ENCODE results near the gene SLC8A2. TPM values are rescaled to one million over a fixed set of nuclear protein-coding genes. Genes with fewer than 3 reads are reported as not detected.

Gene SLC8A2
- total and polyA plus RNA-seq, 2 of the 4 experiments (the other 2 are of a cell fraction): 0.05 TPM; not detected in 1

GRCh38 chr19:47450478-47450877, 21.2 kb downstream of the SLC8A2 start:
- Histone ChIP-seq H3K56ac (ENCODE audit: extremely low read depth, insufficient read depth, low read length) (no peak overlapping the region), H4K8ac (ENCODE audit: low read depth in 2 of 2, low read length in 2 of 2) (no peak overlapping the region), H2BK5ac (ENCODE audit: low read depth, low read length, poor library complexity, severe bottlenecking) (no peak overlapping the region), H2AFZ (replicated peaks; ENCODE audit: low read length, poor library complexity) (no peak overlapping the region), H3K4ac (ENCODE audit: low read depth, low read length) (no peak overlapping the region), H3K4me1 (ENCODE audit: control insufficient read depth, insufficient read depth, low read length) (peaks cover 2% of the 10 kb centered on the region; the same call in 1 of the 2 replicates), H3K23ac (ENCODE audit: low read depth, low read length) (no peak overlapping the region), H4K20me1 (ENCODE audit: insufficient read depth, low read length) (no peaks in the 10 kb centered on the region), H3K4me2 (ENCODE audit: low read depth, low read length) (no peak overlapping the region), H3K4me3 (ENCODE audit: insufficient read depth, low read depth, low read length) (no peak overlapping the region), H4K5ac (ENCODE audit: low read depth, low read length) (no peak overlapping the region), H3K27ac (ENCODE audit: insufficient read depth, low read length) (no peak overlapping the region), H3K79me1 (ENCODE audit: low read depth in 1 of 2, low read length in 2 of 2) (no peaks in the 10 kb centered on the region), H3K36me3 (ENCODE audit: control insufficient read depth, insufficient read depth, low read length) (no peaks in the 10 kb centered on the region), H4K91ac (ENCODE audit: insufficient read depth, low read depth, low read length) (no peak overlapping the region), H2BK120ac (ENCODE audit: low read depth, low read length) (no peak overlapping the region), H3K9me1 (ENCODE audit: insufficient read depth, low read length) (no peaks in the 10 kb centered on the region), H2BK15ac (ENCODE audit: low read depth, low read length) (no peak overlapping the region), H3K9me3 (ENCODE audit: control insufficient read depth, insufficient read depth, low read length) (peaks cover 15% of the 10 kb centered on the region), H3K14ac (replicated peaks; ENCODE audit: low read depth, low read length) (no peak overlapping the region), H3K27me3 (ENCODE audit: control insufficient read depth, insufficient read depth, low read length) (peaks cover 54% of the 10 kb centered on the region), H3K9ac (ENCODE audit: low read depth, low read length) (no peak overlapping the region), H3K18ac (ENCODE audit: low read depth, low read length) (no peak overlapping the region), H2BK20ac (ENCODE audit: low read depth, low read length) (no peak overlapping the region), H2AK5ac (ENCODE audit: low read depth, low read length) (no peak overlapping the region), H2AK9ac (replicated peaks; ENCODE audit: low read depth, low read length, poor library complexity) (no peak overlapping the region)
- no peak for ATAC-seq (ENCODE audit: low read depth)
- no peak for TF ChIP-seq USF2 (IDR thresholded peaks at IDR 0.05; ENCODE audit: low read depth, low read length)
- no peak for TF ChIP-seq NFE2L2 (IDR thresholded peaks at IDR 0.05; ENCODE audit: low read depth, low read length)
- no peak for TF ChIP-seq ELK1 (IDR thresholded peaks at IDR 0.05; ENCODE audit: borderline replicate concordance, low read depth, low read length)
- no peak for TF ChIP-seq CEBPB (IDR thresholded peaks at IDR 0.05; ENCODE audit: low read depth, low read length)
- TF ChIP-seq RCOR1 (IDR thresholded peaks at IDR 0.05; ENCODE audit: insufficient replicate concordance, low read length): no peak
- TF ChIP-seq MAZ (IDR thresholded peaks at IDR 0.05; ENCODE audit: borderline replicate concordance, low read depth, low read length): no peak
- dilution Hi-C loops (cut with HindIII; ENCODE audit: low sequenced_read_pairs, unreplicated experiment) (no loop called here), intact Hi-C loops (cut with micrococcal nuclease) (no loop called here), in situ Hi-C loops (cut with MboI; ENCODE audit: low sequenced_read_pairs) (no loop called here)
- WGBS, 2 experiments (ENCODE audit: extremely low coverage in 2 of 2, insufficient read length in 1 of 2): 37% methylated on average over 3 of the region's 7 CpGs; no CpG with 5 or more reads in 1 of the 2 experiments
- no TSS peak for BruUV-seq (replicated peaks)
- ChIA-PET CTCF (interaction anchor here (0.7 kb wide), 1 partner anchor 33 kb away, joined by 5 read pairs; the partner anchor contains the start of gene KPTN), POLR2A (ENCODE audit: unreplicated experiment) (no interaction called here)
- DNase-seq: no peak

All from IMR-90 (cell line).